ENCODE measurements around the gene NCF4. TPM values are rescaled to one million over a fixed set of nuclear protein-coding genes. Genes with fewer than 3 reads are reported as not detected.

NCF4 gene
- total RNA-seq, 1 donor from 2014 or later, result 120 TPM

DNA sequence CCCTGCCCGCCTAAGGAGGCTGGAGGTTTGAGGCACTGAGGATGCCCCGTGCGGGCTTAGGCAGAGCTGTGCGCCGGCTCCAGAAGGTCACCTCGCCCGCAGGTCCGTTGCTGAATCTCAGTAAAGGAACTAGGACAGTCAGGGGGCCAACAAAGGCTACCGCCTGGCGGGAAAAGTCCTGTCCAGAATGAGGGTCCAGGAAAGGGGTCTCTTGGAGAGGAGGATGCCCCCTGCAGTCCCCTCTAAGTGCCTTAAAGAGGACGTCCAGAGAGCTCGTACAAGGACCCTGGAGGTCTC lies 44.5 kb upstream of the NCF4 start:
- POLR2A ChIA-PET, result no interaction called here
- Mint-ChIP-seq H3K27ac (no peak overlapping the region), H3K27me3 (peaks cover 72% of the 10 kb centered on the region), H3K4me1 (no peaks in the 10 kb centered on the region), H3K36me3 (ENCODE audit: low read depth) (no peaks in the 10 kb centered on the region), H3K4me3 (no peak overlapping the region), H3K9me3 (no peaks in the 10 kb centered on the region)
- intact Hi-C loops (cut with micrococcal nuclease), result no loop called here
- TF ChIP-seq, protein P1, sequence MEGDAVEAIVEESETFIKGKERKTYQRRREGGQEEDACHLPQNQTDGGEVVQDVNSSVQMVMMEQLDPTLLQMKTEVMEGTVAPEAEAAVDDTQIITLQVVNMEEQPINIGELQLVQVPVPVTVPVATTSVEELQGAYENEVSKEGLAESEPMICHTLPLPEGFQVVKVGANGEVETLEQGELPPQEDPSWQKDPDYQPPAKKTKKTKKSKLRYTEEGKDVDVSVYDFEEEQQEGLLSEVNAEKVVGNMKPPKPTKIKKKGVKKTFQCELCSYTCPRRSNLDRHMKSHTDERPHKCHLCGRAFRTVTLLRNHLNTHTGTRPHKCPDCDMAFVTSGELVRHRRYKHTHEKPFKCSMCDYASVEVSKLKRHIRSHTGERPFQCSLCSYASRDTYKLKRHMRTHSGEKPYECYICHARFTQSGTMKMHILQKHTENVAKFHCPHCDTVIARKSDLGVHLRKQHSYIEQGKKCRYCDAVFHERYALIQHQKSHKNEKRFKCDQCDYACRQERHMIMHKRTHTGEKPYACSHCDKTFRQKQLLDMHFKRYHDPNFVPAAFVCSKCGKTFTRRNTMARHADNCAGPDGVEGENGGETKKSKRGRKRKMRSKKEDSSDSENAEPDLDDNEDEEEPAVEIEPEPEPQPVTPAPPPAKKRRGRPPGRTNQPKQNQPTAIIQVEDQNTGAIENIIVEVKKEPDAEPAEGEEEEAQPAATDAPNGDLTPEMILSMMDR (IDR thresholded peaks at IDR 0.05), result no peak
- CTCF ChIA-PET, result no interaction called here
- DNase-seq, result no peak
- ATAC-seq (ENCODE audit: low read depth), result no peak

DNA sequence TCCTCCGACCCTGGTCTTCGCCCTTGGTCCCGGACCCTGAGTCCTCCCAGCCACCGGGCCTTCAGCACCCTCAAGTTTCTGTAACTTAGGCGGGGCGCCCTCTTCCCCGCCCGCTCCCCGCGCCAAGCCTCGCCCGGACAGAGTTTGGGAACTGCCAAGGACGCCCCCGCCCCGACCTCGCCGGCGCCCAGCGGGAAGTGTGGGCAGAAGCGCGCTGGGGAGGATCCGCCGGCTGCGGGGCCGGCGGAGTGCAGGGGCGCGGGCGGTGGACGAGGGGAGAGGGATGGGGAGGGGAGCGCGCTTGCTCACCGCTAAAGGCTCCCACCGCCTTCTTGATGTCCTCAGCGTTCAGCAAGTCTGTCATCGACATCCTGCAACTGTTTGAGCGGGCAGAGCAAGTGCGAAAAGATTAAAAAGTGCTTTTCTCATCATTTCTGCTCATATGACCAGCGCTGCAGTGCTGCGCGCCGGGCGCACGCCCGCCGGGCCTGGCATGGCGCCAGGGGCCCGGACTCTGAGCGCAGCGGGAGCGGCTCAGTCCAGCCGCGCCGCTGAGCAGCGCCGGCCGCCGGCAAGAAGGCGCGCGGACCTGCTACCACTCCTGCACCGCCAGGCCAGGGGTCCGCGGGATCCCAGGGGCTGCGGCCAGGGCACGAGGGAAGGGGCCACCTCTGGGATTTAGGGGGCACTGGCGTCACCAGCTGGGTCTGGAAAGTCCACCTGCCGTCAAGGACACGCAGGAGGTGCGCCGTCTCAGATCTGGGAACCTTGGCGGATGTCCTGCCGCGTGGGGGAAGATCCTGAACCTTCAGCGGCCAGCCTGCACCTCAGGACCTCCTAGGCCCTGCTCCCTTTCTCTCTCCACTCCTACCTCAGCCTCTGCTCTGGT lies 43.9 kb upstream of the NCF4 start, which contains the start of gene PVALB:
Gene PVALB, minus strand, starts transcription at position 400 of the 889 bp plus-strand sequence. Its CDS starts 30 bp downstream, at position 370.
- Mint-ChIP-seq H3K27me3 (peaks cover 71% of the 10 kb centered on the region), H3K27ac (no peak within 1 kb of the TSS), H3K9me3 (no peaks in the 10 kb centered on the region), H3K4me3 (no peak within 1 kb of the TSS), H3K36me3 (ENCODE audit: low read depth) (no peaks in the 10 kb centered on the region), H3K4me1 (no peaks in the 10 kb centered on the region)
- ATAC-seq (ENCODE audit: low read depth) (no peak), DNase-seq (no peak)
- ChIA-PET CTCF (no interaction called here), POLR2A (no interaction called here)
- intact Hi-C loops (cut with micrococcal nuclease), result no loop called here
- TF ChIP-seq, protein P1 (IDR thresholded peaks at IDR 0.05), result no peak

DNA sequence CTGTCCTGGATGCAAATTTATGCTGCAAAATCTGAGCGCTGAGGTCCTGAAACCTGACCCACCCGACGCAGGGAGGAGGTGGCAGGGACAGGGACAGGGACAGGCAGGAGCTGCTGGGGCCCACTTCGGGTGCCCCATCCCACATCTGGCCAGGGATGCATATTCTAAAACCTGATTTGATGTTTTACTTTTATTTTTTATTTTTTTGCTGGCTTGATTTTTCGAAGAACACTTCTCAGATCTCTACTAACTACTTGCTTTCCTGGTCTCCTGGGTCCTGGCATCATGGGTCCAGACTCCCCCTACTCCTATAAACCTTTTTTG lies 43.3 kb upstream of the NCF4 start:
- TF ChIP-seq, protein P1 (IDR thresholded peaks at IDR 0.05), result no peak
- POLR2A ChIA-PET, result no interaction called here
- Mint-ChIP-seq H3K4me1 (no peaks in the 10 kb centered on the region), H3K27ac (no peak overlapping the region), H3K4me3 (no peak overlapping the region), H3K27me3 (peaks cover 72% of the 10 kb centered on the region), H3K9me3 (no peaks in the 10 kb centered on the region), H3K36me3 (ENCODE audit: low read depth) (no peaks in the 10 kb centered on the region)
- DNase-seq, result no peak
- intact Hi-C loops (cut with micrococcal nuclease), result no loop called here
- ATAC-seq (ENCODE audit: low read depth), result no peak
- CTCF ChIA-PET, result no interaction called here

DNA sequence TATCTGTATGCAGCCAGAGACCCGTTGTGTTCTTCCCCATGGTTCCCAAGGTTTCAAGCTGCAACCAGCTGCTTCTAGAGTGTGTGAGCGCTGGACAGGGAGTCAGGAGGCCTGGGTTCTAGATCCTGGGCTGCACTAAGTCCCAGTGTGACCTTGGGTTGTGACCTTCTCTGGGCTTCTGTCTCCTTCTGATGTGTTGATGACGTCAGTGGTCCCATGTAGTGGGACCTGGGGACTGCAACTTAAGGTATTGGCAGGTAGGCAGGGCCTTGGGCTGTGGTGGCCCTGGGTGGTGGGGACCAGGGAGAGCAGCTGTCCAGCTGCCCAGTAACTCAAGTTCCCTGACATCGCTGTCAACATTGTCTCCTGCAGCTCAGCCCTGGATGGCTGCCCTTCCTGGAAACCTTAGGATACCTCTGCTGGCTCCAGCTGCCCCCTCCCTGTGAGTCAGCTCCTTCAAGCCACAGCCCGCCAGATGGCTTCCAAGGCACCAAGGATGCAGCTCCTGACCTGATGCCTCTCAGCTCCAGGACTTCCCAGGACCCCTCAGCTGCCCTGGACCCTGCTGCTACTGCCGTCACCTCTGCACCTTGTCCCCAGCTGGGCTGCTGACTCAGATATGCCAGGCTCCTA lies 42.7 kb upstream of the NCF4 start:
- no peak overlapping the region for H3K4me3 Mint-ChIP-seq
- no peaks in the 10 kb centered on the region for H3K36me3 Mint-ChIP-seq (ENCODE audit: low read depth)
- H3K9me3 Mint-ChIP-seq, result no peaks in the 10 kb centered on the region
- POLR2A ChIA-PET, result interaction anchor here (0.6 kb wide), 1 partner anchor 29 kb away, joined by 5 read pairs; no protein-coding TSS in a partner anchor
- CTCF ChIA-PET, result no interaction called here
- no peaks in the 10 kb centered on the region for H3K4me1 Mint-ChIP-seq
- H3K27me3 Mint-ChIP-seq, result peaks cover 74% of the 10 kb centered on the region
- no peak for DNase-seq
- TF ChIP-seq, protein P1 (IDR thresholded peaks at IDR 0.05), result no peak
- intact Hi-C loops (cut with micrococcal nuclease), result no loop called here
- no peak overlapping the region for H3K27ac Mint-ChIP-seq
- no peak for ATAC-seq (ENCODE audit: low read depth)

DNA sequence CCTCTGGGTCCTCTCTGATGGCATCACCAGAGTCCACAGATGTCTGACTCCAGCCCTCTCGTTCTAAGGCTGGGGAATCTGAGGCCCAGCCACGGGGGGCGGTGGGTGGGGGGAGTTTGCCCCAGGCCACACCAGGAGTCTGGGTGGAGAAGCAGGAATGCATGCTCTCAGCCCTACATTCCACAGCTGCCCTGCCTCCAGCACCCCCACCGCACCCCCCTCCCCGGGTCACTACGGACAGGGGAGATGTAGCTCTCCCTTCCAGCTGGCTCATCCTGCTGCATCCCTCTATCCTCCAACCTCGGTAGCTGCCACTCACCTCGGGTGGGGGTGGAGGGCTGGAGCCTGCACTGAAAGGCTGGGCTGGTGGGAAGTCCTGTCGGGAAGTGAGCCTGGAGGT lies 41.7 kb upstream of the NCF4 start:
- CTCF ChIA-PET, result no interaction called here
- Mint-ChIP-seq H3K4me3 (no peak overlapping the region), H3K27ac (no peak overlapping the region), H3K9me3 (no peaks in the 10 kb centered on the region), H3K36me3 (ENCODE audit: low read depth) (no peaks in the 10 kb centered on the region), H3K27me3 (peaks cover 72% of the 10 kb centered on the region), H3K4me1 (no peaks in the 10 kb centered on the region)
- POLR2A ChIA-PET, result no interaction called here
- ATAC-seq (ENCODE audit: low read depth) (no peak), DNase-seq (no peak)
- TF ChIP-seq, protein P1 (IDR thresholded peaks at IDR 0.05), result no peak
- intact Hi-C loops (cut with micrococcal nuclease), result no loop called here
